Measurements from ENCODE around the gene FAM8A1. TPM values are rescaled to one million over a fixed set of nuclear protein-coding genes. Genes with fewer than 3 reads are reported as not detected.
"Not testable (repeated sequence)": the region's sequence is repeated elsewhere in the genome, so short reads cannot be mapped to it uniquely, and the experiment has no call there.

The FAM8A1 gene
- 12.9 TPM for total RNA-seq

- DNase-seq (ENCODE audit: low read depth in 2 of 3, low spot score in 2 of 3): peak; percentile 86 to 96 (median 95)
Observed at GRCh38 chr6:17599877-17600526, at the start of gene FAM8A1. FAM8A1 (plus strand) TSS chr6:17600302; CDS start chr6:17600410, 108 bp downstream.

- no peak for DNase-seq (ENCODE audit: low read depth in 2 of 3, low spot score in 2 of 3)
Observed at GRCh38 chr6:17551383-17551958, 48.6 kb upstream of the FAM8A1 start.

GRCh38 chr6:17552861-17553260 is 47.2 kb upstream of the FAM8A1 start:
- DNase-seq (ENCODE audit: low read depth in 2 of 3, low spot score in 2 of 3): no peak

GRCh38 chr6:17556014-17556413 is 44.1 kb upstream of the FAM8A1 start:
- DNase-seq (ENCODE audit: low read depth in 2 of 3, low spot score in 2 of 3): no peak

- DNase-seq (ENCODE audit: low read depth in 2 of 3, low spot score in 2 of 3): no peak
Observed at GRCh38 chr6:17562636-17563035, 37.5 kb upstream of the FAM8A1 start.

GRCh38 chr6:17565399-17565798 is 34.7 kb upstream of the FAM8A1 start:
- no peak for DNase-seq (ENCODE audit: low read depth in 2 of 3, low spot score in 2 of 3)

- no peak for DNase-seq (ENCODE audit: low read depth in 2 of 3, low spot score in 2 of 3)
Observed at GRCh38 chr6:17574866-17575560, 25.1 kb upstream of the FAM8A1 start.

GRCh38 chr6:17577059-17577458 is 23.0 kb upstream of the FAM8A1 start:
- DNase-seq (ENCODE audit: low read depth in 2 of 3, low spot score in 2 of 3): no peak

GRCh38 chr6:17580518-17581048 is 19.5 kb upstream of the FAM8A1 start:
- peak in 1 of 3 donors; percentile 57 for DNase-seq (ENCODE audit: low read depth in 2 of 3, low spot score in 2 of 3)

- not testable (repeated sequence) for DNase-seq (ENCODE audit: low read depth in 2 of 3, low spot score in 2 of 3)
Observed at GRCh38 chr6:17581282-17581681, 18.8 kb upstream of the FAM8A1 start.

GRCh38 chr6:17583811-17584210 is 16.3 kb upstream of the FAM8A1 start:
- DNase-seq (ENCODE audit: low read depth in 2 of 3, low spot score in 2 of 3): no peak

- DNase-seq (ENCODE audit: low read depth in 2 of 3, low spot score in 2 of 3): peak in 2 of 3 donors; percentile 56 to 76
Observed at GRCh38 chr6:17584241-17584803, 15.8 kb upstream of the FAM8A1 start.

GRCh38 chr6:17585766-17586490 is 14.2 kb upstream of the FAM8A1 start:
- peak in 2 of 3 donors; percentile 47 to 66 for DNase-seq (ENCODE audit: low read depth in 2 of 3, low spot score in 2 of 3)

GRCh38 chr6:17586623-17587022 is 13.5 kb upstream of the FAM8A1 start:
- not testable (repeated sequence) for DNase-seq (ENCODE audit: low read depth in 2 of 3, low spot score in 2 of 3)

- DNase-seq (ENCODE audit: low read depth in 2 of 3, low spot score in 2 of 3): no peak
Observed at GRCh38 chr6:17588011-17588410, 12.1 kb upstream of the FAM8A1 start.

- no peak for DNase-seq (ENCODE audit: low read depth in 2 of 3, low spot score in 2 of 3)
Observed at GRCh38 chr6:17589406-17590096, 10.6 kb upstream of the FAM8A1 start.

- no peak for DNase-seq (ENCODE audit: low read depth in 2 of 3, low spot score in 2 of 3)
Observed at GRCh38 chr6:17591287-17591686, 8.8 kb upstream of the FAM8A1 start.

- DNase-seq (ENCODE audit: low read depth in 2 of 3, low spot score in 2 of 3): no peak
Observed at GRCh38 chr6:17593246-17593645, 6.9 kb upstream of the FAM8A1 start.

GRCh38 chr6:17596085-17596484 is 4.0 kb upstream of the FAM8A1 start:
- DNase-seq (ENCODE audit: low read depth in 2 of 3, low spot score in 2 of 3): no peak

Measured in hematopoietic multipotent progenitor cell (in vitro differentiated cells).